Measurements from ENCODE around the gene BNC2.

DNA sequence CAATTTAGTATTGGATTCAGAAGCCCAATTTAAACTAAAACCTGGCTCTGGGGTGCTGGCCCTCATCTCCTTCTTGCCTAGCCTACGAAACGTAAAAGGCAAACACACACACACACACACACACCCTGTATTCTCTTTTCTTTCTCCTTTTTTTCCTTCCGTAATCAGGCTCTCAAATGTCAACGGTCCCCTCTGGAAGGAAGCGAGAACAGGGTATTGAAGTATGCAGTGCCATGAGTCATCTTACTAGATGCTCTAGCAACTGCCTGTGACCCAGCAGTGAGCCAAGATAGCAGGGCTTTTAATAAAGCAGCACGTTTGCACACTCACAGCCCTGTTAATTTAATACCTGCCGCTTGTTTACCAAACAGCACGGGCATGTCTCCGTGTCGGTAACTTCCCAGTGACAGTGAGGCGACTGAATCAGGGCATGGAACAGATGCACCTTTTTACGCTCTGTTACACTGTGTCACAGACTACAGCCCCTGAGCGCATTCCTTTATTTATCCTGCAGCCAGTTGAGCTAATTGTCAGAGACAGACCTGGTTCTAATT is 243.8 kb downstream of the BNC2 start:
- TF ChIP-seq, protein P1, sequence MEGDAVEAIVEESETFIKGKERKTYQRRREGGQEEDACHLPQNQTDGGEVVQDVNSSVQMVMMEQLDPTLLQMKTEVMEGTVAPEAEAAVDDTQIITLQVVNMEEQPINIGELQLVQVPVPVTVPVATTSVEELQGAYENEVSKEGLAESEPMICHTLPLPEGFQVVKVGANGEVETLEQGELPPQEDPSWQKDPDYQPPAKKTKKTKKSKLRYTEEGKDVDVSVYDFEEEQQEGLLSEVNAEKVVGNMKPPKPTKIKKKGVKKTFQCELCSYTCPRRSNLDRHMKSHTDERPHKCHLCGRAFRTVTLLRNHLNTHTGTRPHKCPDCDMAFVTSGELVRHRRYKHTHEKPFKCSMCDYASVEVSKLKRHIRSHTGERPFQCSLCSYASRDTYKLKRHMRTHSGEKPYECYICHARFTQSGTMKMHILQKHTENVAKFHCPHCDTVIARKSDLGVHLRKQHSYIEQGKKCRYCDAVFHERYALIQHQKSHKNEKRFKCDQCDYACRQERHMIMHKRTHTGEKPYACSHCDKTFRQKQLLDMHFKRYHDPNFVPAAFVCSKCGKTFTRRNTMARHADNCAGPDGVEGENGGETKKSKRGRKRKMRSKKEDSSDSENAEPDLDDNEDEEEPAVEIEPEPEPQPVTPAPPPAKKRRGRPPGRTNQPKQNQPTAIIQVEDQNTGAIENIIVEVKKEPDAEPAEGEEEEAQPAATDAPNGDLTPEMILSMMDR (IDR thresholded peaks at IDR 0.05), result no peak
- TF ChIP-seq EZH2phosphoT487 (IDR thresholded peaks at IDR 0.05) (no peak), EZH2 (IDR thresholded peaks at IDR 0.05) (no peak)
